ENCODE measurements around the gene PPDPF. TPM values are rescaled to one million over a fixed set of nuclear protein-coding genes. Genes with fewer than 3 reads are reported as not detected.

The PPDPF gene
- total RNA-seq, 1 experiment from 2014 or later: 245 TPM

DNA sequence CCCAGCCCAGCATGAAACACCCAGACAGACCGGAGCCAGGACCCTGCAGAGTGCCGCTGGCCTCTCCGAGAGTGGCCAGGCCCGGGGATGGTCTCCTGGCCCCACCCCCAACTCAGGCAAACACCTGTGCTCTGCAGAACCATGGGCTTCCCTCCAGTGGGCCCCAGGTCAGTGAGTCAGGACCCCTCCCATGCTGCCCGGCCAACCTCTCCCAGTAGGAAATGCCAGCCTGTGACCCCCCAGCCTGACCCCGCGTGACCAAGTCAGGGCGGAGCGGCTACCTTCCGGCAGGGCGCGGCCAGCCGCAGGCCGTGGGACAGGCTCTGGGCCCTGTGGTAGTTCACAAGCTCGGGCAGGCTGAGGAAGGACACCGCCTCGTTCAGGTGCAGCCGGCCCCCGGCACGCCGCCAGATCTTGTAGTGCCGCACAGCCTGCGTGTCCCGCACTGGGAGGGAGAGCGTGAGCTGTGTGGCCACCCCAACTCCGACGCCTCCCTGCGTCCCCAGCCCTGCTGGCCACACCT is 13.4 kb downstream of the PPDPF start:
- Histone ChIP-seq H3K4me1 (ENCODE audit: insufficient read depth, low read length) (peaks cover 20% of the 10 kb centered on the region), H3K27ac (ENCODE audit: low read length) (no peak overlapping the region), H3K9ac (ENCODE audit: low read length) (no peak overlapping the region), H3K4me3 (ENCODE audit: low read length) (no peak overlapping the region), H3K4me2 (ENCODE audit: low read length) (no peak overlapping the region), H3K79me2 (ENCODE audit: low read length) (peaks cover 11% of the 10 kb centered on the region), H3K27me3 (ENCODE audit: low read length) (no peaks in the 10 kb centered on the region), H3K9me3 (ENCODE audit: low read length) (no peaks in the 10 kb centered on the region), H4K20me1 (ENCODE audit: low read length) (no peaks in the 10 kb centered on the region), H3K9me2 (replicated peaks; ENCODE audit: low read length) (no peaks in the 10 kb centered on the region), H3K36me3 (ENCODE audit: low read depth, low read length) (no peaks in the 10 kb centered on the region), H3F3A (ENCODE audit: low read length, unreplicated experiment) (no peaks in the 10 kb centered on the region), H2AFZ (ENCODE audit: low read length) (no peak overlapping the region)
- DNase-seq: no peak
- CTCF ChIA-PET: no interaction called here
- TF ChIP-seq, protein P1, sequence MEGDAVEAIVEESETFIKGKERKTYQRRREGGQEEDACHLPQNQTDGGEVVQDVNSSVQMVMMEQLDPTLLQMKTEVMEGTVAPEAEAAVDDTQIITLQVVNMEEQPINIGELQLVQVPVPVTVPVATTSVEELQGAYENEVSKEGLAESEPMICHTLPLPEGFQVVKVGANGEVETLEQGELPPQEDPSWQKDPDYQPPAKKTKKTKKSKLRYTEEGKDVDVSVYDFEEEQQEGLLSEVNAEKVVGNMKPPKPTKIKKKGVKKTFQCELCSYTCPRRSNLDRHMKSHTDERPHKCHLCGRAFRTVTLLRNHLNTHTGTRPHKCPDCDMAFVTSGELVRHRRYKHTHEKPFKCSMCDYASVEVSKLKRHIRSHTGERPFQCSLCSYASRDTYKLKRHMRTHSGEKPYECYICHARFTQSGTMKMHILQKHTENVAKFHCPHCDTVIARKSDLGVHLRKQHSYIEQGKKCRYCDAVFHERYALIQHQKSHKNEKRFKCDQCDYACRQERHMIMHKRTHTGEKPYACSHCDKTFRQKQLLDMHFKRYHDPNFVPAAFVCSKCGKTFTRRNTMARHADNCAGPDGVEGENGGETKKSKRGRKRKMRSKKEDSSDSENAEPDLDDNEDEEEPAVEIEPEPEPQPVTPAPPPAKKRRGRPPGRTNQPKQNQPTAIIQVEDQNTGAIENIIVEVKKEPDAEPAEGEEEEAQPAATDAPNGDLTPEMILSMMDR (conservative IDR thresholded peaks at IDR 0.05; ENCODE audit: low read depth, low read length): no peak
- no peak for TF ChIP-seq EZH2 (IDR thresholded peaks at IDR 0.05; ENCODE audit: low read length, unreplicated experiment)
- no peak for TF ChIP-seq EZH2phosphoT487 (IDR thresholded peaks at IDR 0.05; ENCODE audit: borderline replicate concordance, low read length)
- POLR2A ChIA-PET (ENCODE audit: unreplicated experiment): interaction anchor here (0.5 kb wide), 1 partner anchor 10 kb away, joined by 4 read pairs; no protein-coding TSS in a partner anchor
- ATAC-seq: no peak
- no TSS peak for BruUV-seq (replicated peaks)
- intact Hi-C loops (cut with micrococcal nuclease): loop anchor here (5.0 kb wide), 1 partner anchor 607 kb away; the partner anchor contains the start of gene DIDO1

DNA sequence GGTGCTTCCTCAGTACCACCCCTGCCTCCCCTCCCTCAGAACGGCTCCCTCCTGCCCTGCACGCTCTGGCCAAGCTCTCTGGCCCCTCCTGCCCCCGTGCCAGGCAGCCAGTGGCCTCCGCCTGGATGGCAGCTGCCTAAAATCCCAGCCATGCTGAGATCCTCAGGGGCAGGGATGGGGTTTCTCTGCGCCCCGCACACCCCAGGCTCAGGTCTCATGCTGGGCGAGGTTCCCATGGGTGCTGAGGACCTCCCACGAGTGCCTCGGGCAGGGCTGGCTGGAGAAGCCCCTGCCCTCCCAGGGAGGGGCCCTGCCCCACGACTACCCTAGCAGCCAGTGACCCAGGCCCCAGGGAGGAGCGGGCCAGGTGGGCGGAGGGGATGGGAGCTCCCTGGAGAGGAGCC is 13.9 kb downstream of the PPDPF start:
- Histone ChIP-seq H3K9me3 (ENCODE audit: low read length) (no peaks in the 10 kb centered on the region), H3K79me2 (ENCODE audit: low read length) (peaks cover 11% of the 10 kb centered on the region), H3F3A (ENCODE audit: low read length, unreplicated experiment) (no peaks in the 10 kb centered on the region), H3K4me3 (ENCODE audit: low read length) (no peak overlapping the region), H3K9me2 (replicated peaks; ENCODE audit: low read length) (no peaks in the 10 kb centered on the region), H3K4me2 (ENCODE audit: low read length) (no peak overlapping the region), H4K20me1 (ENCODE audit: low read length) (no peaks in the 10 kb centered on the region), H2AFZ (ENCODE audit: low read length) (no peak overlapping the region), H3K9ac (ENCODE audit: low read length) (no peak overlapping the region), H3K27me3 (ENCODE audit: low read length) (no peaks in the 10 kb centered on the region), H3K4me1 (ENCODE audit: insufficient read depth, low read length) (peaks cover 25% of the 10 kb centered on the region), H3K27ac (ENCODE audit: low read length) (no peak overlapping the region), H3K36me3 (ENCODE audit: low read depth, low read length) (no peaks in the 10 kb centered on the region)
- TF ChIP-seq, protein P1 (conservative IDR thresholded peaks at IDR 0.05; ENCODE audit: low read depth, low read length): no peak
- no peak for TF ChIP-seq EZH2 (IDR thresholded peaks at IDR 0.05; ENCODE audit: low read length, unreplicated experiment)
- TF ChIP-seq EZH2phosphoT487 (IDR thresholded peaks at IDR 0.05; ENCODE audit: borderline replicate concordance, low read length): no peak
- ChIA-PET POLR2A (ENCODE audit: unreplicated experiment) (interaction anchor here (0.5 kb wide), 1 partner anchor 11 kb away, joined by 4 read pairs; no protein-coding TSS in a partner anchor), CTCF (no interaction called here)
- DNase-seq (no peak), ATAC-seq (no peak)
- no TSS peak for BruUV-seq (replicated peaks)
- intact Hi-C loops (cut with micrococcal nuclease): loop anchor here (5.0 kb wide), 1 partner anchor 607 kb away; the partner anchor contains the start of gene DIDO1
